ENCODE data around the gene EXOC4.

GRCh38 chr7:133638857-133639256 lies 386.0 kb downstream of the EXOC4 start:
- TF ChIP-seq POLR2A (IDR thresholded peaks at IDR 0.05): no peak
- TF ChIP-seq, protein P1, sequence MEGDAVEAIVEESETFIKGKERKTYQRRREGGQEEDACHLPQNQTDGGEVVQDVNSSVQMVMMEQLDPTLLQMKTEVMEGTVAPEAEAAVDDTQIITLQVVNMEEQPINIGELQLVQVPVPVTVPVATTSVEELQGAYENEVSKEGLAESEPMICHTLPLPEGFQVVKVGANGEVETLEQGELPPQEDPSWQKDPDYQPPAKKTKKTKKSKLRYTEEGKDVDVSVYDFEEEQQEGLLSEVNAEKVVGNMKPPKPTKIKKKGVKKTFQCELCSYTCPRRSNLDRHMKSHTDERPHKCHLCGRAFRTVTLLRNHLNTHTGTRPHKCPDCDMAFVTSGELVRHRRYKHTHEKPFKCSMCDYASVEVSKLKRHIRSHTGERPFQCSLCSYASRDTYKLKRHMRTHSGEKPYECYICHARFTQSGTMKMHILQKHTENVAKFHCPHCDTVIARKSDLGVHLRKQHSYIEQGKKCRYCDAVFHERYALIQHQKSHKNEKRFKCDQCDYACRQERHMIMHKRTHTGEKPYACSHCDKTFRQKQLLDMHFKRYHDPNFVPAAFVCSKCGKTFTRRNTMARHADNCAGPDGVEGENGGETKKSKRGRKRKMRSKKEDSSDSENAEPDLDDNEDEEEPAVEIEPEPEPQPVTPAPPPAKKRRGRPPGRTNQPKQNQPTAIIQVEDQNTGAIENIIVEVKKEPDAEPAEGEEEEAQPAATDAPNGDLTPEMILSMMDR (IDR thresholded peaks at IDR 0.05 in 4 of 5, conservative IDR thresholded peaks at IDR 0.05 in 1 of 5): no peak

Data from gastrocnemius medialis (tissue), 4 donors.